B cell (primary cell): Measurements from ENCODE around the gene CNTN4. TPM values are rescaled to one million over a fixed set of nuclear protein-coding genes. Genes with fewer than 3 reads are reported as not detected.

ENCODE experiments used
- ATAC-seq: fragments of 200-7000 bp; cut with Tn5 transposase; one replicate; pipeline ENCODE4 v1.10.0; 2021; ENCODE audit warnings: low read depth, mild to moderate bottlenecking, moderate number of reproducible peaks, moderate library complexity
- CTCF ChIA-PET: fragments of 350-600 bp; sonication (Branson Sonifier 250); formaldehyde crosslinking; loops from one replicate; lab custom pipeline; 2021; ENCODE audit warnings: antibody characterized with exemption, inconsistent platforms; lab: Charles Lee
- POLR2A ChIA-PET: fragments of 350-600 bp; sonication (Branson Sonifier 250); formaldehyde crosslinking; loops from one replicate; lab custom pipeline; 2021; ENCODE audit warnings: antibody characterized with exemption; lab: Charles Lee
- DNase-seq: peaks from one replicate; pipeline ENCODE4 v3.0.0; 2013
- H2AFZ ChIP-seq: 2 replicates; pipeline ENCODE4 v1.6.1; 2012; ENCODE audit warnings: mild to moderate bottlenecking, low read depth, low read length; ENCODE audit not compliant: insufficient read depth, poor library complexity, severe bottlenecking
- H3K27ac ChIP-seq, 2 donors: 1 replicate in 1 of 2; 2 replicates in 1 of 2; pipeline ENCODE4 v1.5.1; 2012 to 2013; ENCODE audit warnings: low read length in 2 of 2, mild to moderate bottlenecking in 2 of 2, moderate library complexity in 1 of 2
- H3K27me3 ChIP-seq, 4 experiments: fragments of 200-600 bp in 1 of 4; sonication (generic) in 1 of 4; replicated peaks in 1 of 4; 1 replicate in 2 of 4; 2 replicates in 2 of 4; pipeline versions ENCODE4 v1.6.1 to v1.7.0; 2013 to 2016; ENCODE audit warnings: low read length in 3 of 4, mild to moderate bottlenecking in 2 of 4, mixed read lengths in 1 of 4, moderate library complexity in 1 of 4; ENCODE audit not compliant: insufficient read depth in 4 of 4, control insufficient read depth in 3 of 4; ENCODE audit errors: control extremely low read depth in 1 of 4
- H3K36me3 ChIP-seq, 2 experiments: replicated peaks in 1 of 2; 1 replicate in 1 of 2; 2 replicates in 1 of 2; pipeline versions ENCODE4 v1.6.1 to v1.7.1; 2013; ENCODE audit warnings: low read length in 1 of 2; ENCODE audit not compliant: insufficient read depth in 2 of 2, control insufficient read depth in 1 of 2; ENCODE audit errors: control extremely low read depth in 1 of 2, extremely low read depth in 1 of 2
- H3K4me1 ChIP-seq, 2 donors: fragments of 200-600 bp in 1 of 2; sonication (generic) in 1 of 2; 1 replicate in 1 of 2; 2 replicates in 1 of 2; pipeline versions ENCODE4 v1.5.1 to v1.6.1; 2013 to 2017; ENCODE audit warnings: low read length in 2 of 2; ENCODE audit not compliant: control insufficient read depth in 2 of 2, insufficient read depth in 2 of 2
- H3K4me2 ChIP-seq: replicated peaks from 2 replicates; pipeline ENCODE3; 2012; ENCODE audit warnings: mild to moderate bottlenecking, low read depth, low read length; ENCODE audit not compliant: poor library complexity, severe bottlenecking
- H3K4me3 ChIP-seq, 5 experiments: fragments of 200-600 bp in 1 of 5; sonication (generic) in 1 of 5; 1 replicate in 3 of 5; 2 replicates in 2 of 5; pipeline versions ENCODE4 v1.5.1 to v1.7.0; 2011 to 2016; ENCODE audit warnings: low read length in 4 of 5, mild to moderate bottlenecking in 4 of 5, low read depth in 2 of 5, control low read depth in 1 of 5, moderate library complexity in 1 of 5; ENCODE audit not compliant: insufficient read depth in 1 of 5; ENCODE audit errors: control extremely low read depth in 1 of 5, extremely low read depth in 1 of 5
- H3K79me2 ChIP-seq: fragments of 200-600 bp; sonication (generic); one replicate; pipeline ENCODE4 v1.6.0; 2016; ENCODE audit warnings: low read length; ENCODE audit not compliant: control insufficient read depth, insufficient read depth
- H3K9ac ChIP-seq: fragments of 200-600 bp; sonication (generic); 2 replicates; pipeline ENCODE4 v1.6.1; 2017; ENCODE audit warnings: mild to moderate bottlenecking, low read length, moderate library complexity
- H3K9me3 ChIP-seq, 3 donors: one replicate each; pipeline versions ENCODE4 v1.6.1 to v1.7.1; 2013; ENCODE audit warnings: low read length in 2 of 3; ENCODE audit not compliant: control insufficient read depth in 2 of 3, insufficient read depth in 1 of 3; ENCODE audit errors: control extremely low read depth in 1 of 3
- H4K20me1 ChIP-seq: 2 replicates; pipeline ENCODE4 v1.6.0; 2012; ENCODE audit warnings: mild to moderate bottlenecking, low read length; ENCODE audit not compliant: insufficient read depth, control insufficient read depth, poor library complexity, severe bottlenecking
- H3K27ac Mint-ChIP-seq: one replicate; pipeline ENCODE4 v1.8.0; 2021; ENCODE audit warnings: mixed read lengths
- H3K27me3 Mint-ChIP-seq: one replicate; pipeline ENCODE4 v1.8.0; 2021; ENCODE audit warnings: mixed read lengths
- H3K4me1 Mint-ChIP-seq: one replicate; pipeline ENCODE4 v1.8.0; 2021; ENCODE audit warnings: mixed read lengths
- H3K4me3 Mint-ChIP-seq: one replicate; pipeline ENCODE4 v1.8.0; 2021; ENCODE audit warnings: mixed read lengths
- H3K9me3 Mint-ChIP-seq: one replicate; pipeline ENCODE4 v1.8.0; 2022; ENCODE audit warnings: mixed read lengths; ENCODE audit not compliant: insufficient read depth
- CTCF ChIP-seq: fragments of 200-600 bp; IDR thresholded peaks from one replicate; pipeline ENCODE4 v1.8.0; 2022; ENCODE audit warnings: antibody characterized with exemption, mild to moderate bottlenecking
- EZH2 ChIP-seq: IDR thresholded peaks from 2 replicates; pipeline ENCODE4 v1.6.1; 2012; ENCODE audit warnings: borderline replicate concordance, low read depth, mild to moderate bottlenecking, moderate library complexity, low read length; ENCODE audit not compliant: insufficient read depth, poor library complexity, severe bottlenecking
- WGBS: methylation state at CpG from one replicate; pipeline ENCODE4 v1.1.5; 2013; ENCODE audit warnings: missing lambda C conversion rate; ENCODE audit not compliant: insufficient coverage; 5-methylcytosine and 5-hydroxymethylcytosine counted together
- intact Hi-C: fragments of 100-400 bp; cut with micrococcal nuclease; formaldehyde crosslinking; loops from one replicate; pipeline ENCODE4 v1.10.0; 2022
- polyA plus RNA-seq: library from polyadenylated mRNA; depleted of rRNA; stranded (reverse); fragments of >200 nt; gene quantifications from 2 replicates; pipeline ENCODE4 v1.2.3, GENCODE V29; 2012
- total RNA-seq, 2 donors: library from RNA; stranded (reverse); fragments of 120-200 nt in 1 of 2; gene quantifications; 1 replicate in 1 of 2; 2 replicates in 1 of 2; pipeline versions ENCODE4 v1.2.3 to v1.2.4, GENCODE V29; 2013 to 2022

The CNTN4 gene
- total and polyA plus RNA-seq, 2 donors (not counting 1 experiment from before 2014, with no cell fraction given): 0.05 TPM; not detected in 1

GRCh38 chr3:2477620-2478019, 379.0 kb downstream of the CNTN4 start:
- POLR2A ChIA-PET: no interaction called here
- 93% methylated on average over 3 of the region's 5 CpGs for WGBS
- Histone ChIP-seq H3K9ac (no peak overlapping the region), H4K20me1 (no peaks in the 10 kb centered on the region), H3K27me3 (no peaks in the 10 kb centered on the region), H3K4me2 (no peak overlapping the region), H3K9me3 (peaks cover 0 to 3% (median 0%) of the 10 kb centered on the region in 3 donors), H2AFZ (no peak overlapping the region), H3K36me3 (no peaks in the 10 kb centered on the region), H3K79me2 (no peaks in the 10 kb centered on the region), H3K4me3 (no peak overlapping the region), H3K27ac (no peak overlapping the region), H3K4me1 (no peaks in the 10 kb centered on the region)
- no peaks in the 10 kb centered on the region for H3K27me3 Mint-ChIP-seq
- no peak overlapping the region for H3K4me3 Mint-ChIP-seq
- no peaks in the 10 kb centered on the region for H3K4me1 Mint-ChIP-seq
- ATAC-seq: no peak
- CTCF ChIA-PET: no interaction called here
- no peak for DNase-seq
- no peak overlapping the region for H3K27ac Mint-ChIP-seq
- TF ChIP-seq CTCF (no peak), EZH2 (no peak)
- intact Hi-C loops: no loop called here
- H3K9me3 Mint-ChIP-seq: peaks cover 4% of the 10 kb centered on the region

- ChIA-PET CTCF (no interaction called here), POLR2A (no interaction called here)
- H3K9me3 ChIP-seq: peaks cover 0 to 15% (median under 1%) of the 10 kb centered on the region in 3 donors
- H3K9ac ChIP-seq: no peak overlapping the region
- H2AFZ ChIP-seq: no peak overlapping the region
- no peak overlapping the region for H3K27ac ChIP-seq
- TF ChIP-seq CTCF (no peak), EZH2 (no peak)
- no peaks in the 10 kb centered on the region for H4K20me1 ChIP-seq
- no peaks in the 10 kb centered on the region for H3K79me2 ChIP-seq
- intact Hi-C loops: no loop called here
- WGBS: 91% methylated on average over 21 of the region's 21 CpGs
- Mint-ChIP-seq H3K9me3 (peaks cover 4% of the 10 kb centered on the region), H3K4me1 (no peaks in the 10 kb centered on the region), H3K27me3 (no peaks in the 10 kb centered on the region), H3K27ac (no peak overlapping the region), H3K4me3 (no peak overlapping the region)
- DNase-seq (no peak), ATAC-seq (no peak)
- H3K27me3 ChIP-seq: no peaks in the 10 kb centered on the region
- H3K4me2 ChIP-seq: no peak overlapping the region
- no peak overlapping the region for H3K4me3 ChIP-seq
- H3K36me3 ChIP-seq: no peaks in the 10 kb centered on the region
- no peaks in the 10 kb centered on the region for H3K4me1 ChIP-seq
These were observed 385.7 kb downstream of the CNTN4 start for GRCh38 chr3:2484162-2485026.
